Measurements from ENCODE around the gene FGF1. TPM values are rescaled to one million over a fixed set of nuclear protein-coding genes. Genes with fewer than 3 reads are reported as not detected.

Gene FGF1
- total and polyA plus RNA-seq, 8 donors, result 0.73 to 3.5 (median 1.0) TPM; not detected in 3

- intact Hi-C loops (cut with DNase I; ENCODE audit: low total_unique reads), result no loop called here
- Histone ChIP-seq H3K27me3 (no peaks in the 10 kb centered on the region), H3K4me1 (no peaks in the 10 kb centered on the region), H3K9me3 (no peaks in the 10 kb centered on the region), H3K27ac (no peak overlapping the region), H3K4me3 (no peak overlapping the region), H3K36me3 (no peaks in the 10 kb centered on the region)
- no peak for TF ChIP-seq CTCF (IDR thresholded peaks at IDR 0.05)
- TF ChIP-seq POLR2A (IDR thresholded peaks at IDR 0.05), result no peak
- no peak for TF ChIP-seq POLR2AphosphoS5 (IDR thresholded peaks at IDR 0.05)
- TF ChIP-seq EP300 (IDR thresholded peaks at IDR 0.05), result no peak
- no peak for DNase-seq
- WGBS, 5 donors, result 59 to 68% (median 65%) methylated on average over 8 of the region's 8 CpGs
Measured at GRCh38 chr5:142634216-142635011, 51.5 kb downstream of the FGF1 start.

GRCh38 chr5:142630927-142631539 lies 54.9 kb downstream of the FGF1 start:
- TF ChIP-seq POLR2AphosphoS5 (IDR thresholded peaks at IDR 0.05), result no peak
- TF ChIP-seq EP300 (IDR thresholded peaks at IDR 0.05), result no peak
- no peak for TF ChIP-seq CTCF (IDR thresholded peaks at IDR 0.05)
- TF ChIP-seq POLR2A (IDR thresholded peaks at IDR 0.05), result no peak
- intact Hi-C loops (cut with DNase I; ENCODE audit: low total_unique reads), result no loop called here
- no peak for DNase-seq
- Histone ChIP-seq H3K4me1 (no peaks in the 10 kb centered on the region), H3K9me3 (no peaks in the 10 kb centered on the region), H3K4me3 (no peak overlapping the region), H3K36me3 (no peaks in the 10 kb centered on the region), H3K27me3 (no peaks in the 10 kb centered on the region), H3K27ac (no peak overlapping the region)
- 72 to 87% (median 83%) methylated on average over 7 of the region's 7 CpGs for WGBS, 5 donors

GRCh38 chr5:142627383-142628217 lies 58.3 kb downstream of the FGF1 start:
- intact Hi-C loops (cut with DNase I; ENCODE audit: low total_unique reads), result no loop called here
- no peaks in the 10 kb centered on the region for H3K27me3 ChIP-seq
- no peak overlapping the region for H3K27ac ChIP-seq
- H3K4me3 ChIP-seq, result no peak overlapping the region
- no peaks in the 10 kb centered on the region for H3K9me3 ChIP-seq
- peaks cover 0 to 13% (median 8%) of the 10 kb centered on the region in 4 donors for H3K4me1 ChIP-seq
- DNase-seq, result no peak
- 72 to 87% (median 85%) methylated on average over 5 of the region's 5 CpGs for WGBS, 5 donors
- H3K36me3 ChIP-seq, result no peaks in the 10 kb centered on the region
- TF ChIP-seq POLR2AphosphoS5 (IDR thresholded peaks at IDR 0.05), result no peak
- no peak for TF ChIP-seq POLR2A (IDR thresholded peaks at IDR 0.05)
- no peak for TF ChIP-seq CTCF (IDR thresholded peaks at IDR 0.05)
- TF ChIP-seq EP300 (IDR thresholded peaks at IDR 0.05), result no peak

- H3K36me3 ChIP-seq, result no peaks in the 10 kb centered on the region
- DNase-seq, result no peak
- peaks cover 0 to 13% (median 8%) of the 10 kb centered on the region in 4 donors for H3K4me1 ChIP-seq
- H3K27ac ChIP-seq, result no peak overlapping the region
- no peaks in the 10 kb centered on the region for H3K9me3 ChIP-seq
- no peak overlapping the region for H3K4me3 ChIP-seq
- H3K27me3 ChIP-seq, result no peaks in the 10 kb centered on the region
- intact Hi-C loops (cut with DNase I; ENCODE audit: low total_unique reads), result no loop called here
- 72 to 87% (median 77%) methylated on average over 2 of the region's 2 CpGs for WGBS, 5 donors
- TF ChIP-seq POLR2A (IDR thresholded peaks at IDR 0.05) (no peak), POLR2AphosphoS5 (IDR thresholded peaks at IDR 0.05) (no peak), CTCF (IDR thresholded peaks at IDR 0.05) (no peak), EP300 (IDR thresholded peaks at IDR 0.05) (no peak)
Measured at GRCh38 chr5:142626786-142627185, 59.1 kb downstream of the FGF1 start.

Data from stomach (tissue), 9 donors.